HEK293 (cell line): ENCODE data around the gene ARAP1.

Source experiments
- SALL2 ChIP-seq: fragments of 450-650 bp; formaldehyde crosslinking; IDR thresholded peaks from 2 replicates; pipeline ENCODE4 v1.5.0; 2017; ENCODE audit warnings: missing biosample characterization, mild to moderate bottlenecking, missing genetic modification characterization, borderline replicate concordance
- ZNF148 ChIP-seq: fragments of 450-650 bp; formaldehyde crosslinking; IDR thresholded peaks from 2 replicates; pipeline ENCODE4 v1.5.0; 2017; ENCODE audit warnings: missing biosample characterization, missing genetic modification characterization, borderline replicate concordance
- ZNF629 ChIP-seq: fragments of 450-650 bp; formaldehyde crosslinking; IDR thresholded peaks from 2 replicates; pipeline ENCODE4 v1.5.1; 2017; ENCODE audit warnings: missing biosample characterization, missing genetic modification characterization
- TF ChIP-seq, protein P1 (sequence below): fragments of 450-650 bp; formaldehyde crosslinking; IDR thresholded peaks from 2 replicates; pipeline ENCODE4 v1.5.1; 2016; ENCODE audit warnings: missing biosample characterization, missing genetic modification characterization

DNA sequence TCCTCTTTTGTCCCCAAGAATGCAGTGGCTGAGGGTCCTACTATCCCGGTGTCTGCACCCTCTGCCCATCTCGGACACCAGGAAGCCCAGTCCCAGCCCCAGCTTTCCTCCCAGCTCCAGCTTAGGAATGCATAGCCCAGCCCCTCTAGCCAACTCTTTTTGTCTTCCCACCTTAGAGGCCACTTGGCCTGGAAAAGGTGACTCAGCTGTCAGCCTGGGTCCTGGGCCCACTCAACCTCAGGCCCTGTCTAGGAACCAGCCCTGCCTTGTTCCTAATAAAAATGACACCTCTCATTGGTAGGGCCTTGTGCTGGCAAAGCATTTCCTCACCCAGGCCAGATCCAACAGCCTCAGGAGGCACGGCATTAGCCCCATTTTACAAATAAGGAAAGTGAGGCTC lies 106.2 kb downstream of the ARAP1 start:
- no peak for TF ChIP-seq ZNF148 (tag by site-specific recombination)
- TF ChIP-seq ZNF629 = no peak
- TF ChIP-seq, protein P1, sequence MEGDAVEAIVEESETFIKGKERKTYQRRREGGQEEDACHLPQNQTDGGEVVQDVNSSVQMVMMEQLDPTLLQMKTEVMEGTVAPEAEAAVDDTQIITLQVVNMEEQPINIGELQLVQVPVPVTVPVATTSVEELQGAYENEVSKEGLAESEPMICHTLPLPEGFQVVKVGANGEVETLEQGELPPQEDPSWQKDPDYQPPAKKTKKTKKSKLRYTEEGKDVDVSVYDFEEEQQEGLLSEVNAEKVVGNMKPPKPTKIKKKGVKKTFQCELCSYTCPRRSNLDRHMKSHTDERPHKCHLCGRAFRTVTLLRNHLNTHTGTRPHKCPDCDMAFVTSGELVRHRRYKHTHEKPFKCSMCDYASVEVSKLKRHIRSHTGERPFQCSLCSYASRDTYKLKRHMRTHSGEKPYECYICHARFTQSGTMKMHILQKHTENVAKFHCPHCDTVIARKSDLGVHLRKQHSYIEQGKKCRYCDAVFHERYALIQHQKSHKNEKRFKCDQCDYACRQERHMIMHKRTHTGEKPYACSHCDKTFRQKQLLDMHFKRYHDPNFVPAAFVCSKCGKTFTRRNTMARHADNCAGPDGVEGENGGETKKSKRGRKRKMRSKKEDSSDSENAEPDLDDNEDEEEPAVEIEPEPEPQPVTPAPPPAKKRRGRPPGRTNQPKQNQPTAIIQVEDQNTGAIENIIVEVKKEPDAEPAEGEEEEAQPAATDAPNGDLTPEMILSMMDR = no peak
- no peak for TF ChIP-seq SALL2 (tag by site-specific recombination)
